IMR-90 (cell line): ENCODE measurements around the gene TBC1D9. TPM values are rescaled to one million over a fixed set of nuclear protein-coding genes. Genes with fewer than 3 reads are reported as not detected.

Experiments used
- ATAC-seq: fragments of 200-7000 bp; cut with Tn5 transposase; 2 replicates; pipeline ENCODE4 v1.9.1; 2020; ENCODE audit warnings: low read depth, mild to moderate bottlenecking, moderate library complexity
- BruUV-seq: library from RNA; stranded (reverse); fragments of 400-500 nt; replicated peaks from 2 replicates; lab custom pipeline; 2021; lab: Mats Ljungman, UMichigan
- CTCF ChIA-PET: fragments of 300-600 bp; formaldehyde crosslinking; extraction: SDS; loops from one replicate; lab custom pipeline; 2021; ENCODE audit warnings: antibody characterized with exemption; lab: Yijun Ruan, JAX
- POLR2A ChIA-PET: fragments of 300-600 bp; sonication (Branson Sonifier 250); formaldehyde crosslinking; loops from one replicate; lab custom pipeline; 2022; ENCODE audit warnings: antibody characterized with exemption; ENCODE audit not compliant: unreplicated experiment; lab: Charles Lee
- DNase-seq: peaks from one replicate; pipeline ENCODE4 v3.0.0; 2013
- H2AFZ ChIP-seq: replicated peaks from 2 replicates; pipeline ENCODE3; 2013; ENCODE audit warnings: low read length, mild to moderate bottlenecking; ENCODE audit not compliant: poor library complexity
- H2AK5ac ChIP-seq: 2 replicates; pipeline ENCODE4 v1.6.1; 2013; ENCODE audit warnings: low read depth, low read length, inconsistent platforms
- H2AK9ac ChIP-seq: replicated peaks from 2 replicates; pipeline ENCODE3; 2013; ENCODE audit warnings: mild to moderate bottlenecking, low read depth, low read length, moderate library complexity; ENCODE audit not compliant: poor library complexity
- H2BK120ac ChIP-seq: 2 replicates; pipeline ENCODE4 v1.6.1; 2013; ENCODE audit warnings: low read depth, low read length, inconsistent platforms
- H2BK15ac ChIP-seq: 3 replicates; pipeline ENCODE4 v1.6.1; 2013; ENCODE audit warnings: low read depth, low read length, inconsistent platforms
- H2BK20ac ChIP-seq: 2 replicates; pipeline ENCODE4 v1.6.1; 2013; ENCODE audit warnings: low read depth, mild to moderate bottlenecking, inconsistent platforms, low read length, moderate library complexity
- H2BK5ac ChIP-seq: 2 replicates; pipeline ENCODE4 v1.6.1; 2013; ENCODE audit warnings: mild to moderate bottlenecking, low read depth, low read length, inconsistent platforms; ENCODE audit not compliant: poor library complexity, severe bottlenecking
- H3K14ac ChIP-seq: replicated peaks from 2 replicates; pipeline ENCODE4 v1.6.1; 2013; ENCODE audit warnings: low read depth, low read length, inconsistent platforms
- H3K18ac ChIP-seq: 2 replicates; pipeline ENCODE4 v1.6.1; 2013; ENCODE audit warnings: low read depth, low read length, control low read depth
- H3K23ac ChIP-seq: 2 replicates; pipeline ENCODE4 v1.6.1; 2013; ENCODE audit warnings: low read depth, low read length, inconsistent platforms
- H3K27ac ChIP-seq: 2 replicates; pipeline ENCODE4 v1.5.1; 2013; ENCODE audit warnings: mild to moderate bottlenecking, control low read depth, low read length; ENCODE audit not compliant: insufficient read depth
- H3K27me3 ChIP-seq: 2 replicates; pipeline ENCODE4 v1.6.1; 2013; ENCODE audit warnings: low read length; ENCODE audit not compliant: control insufficient read depth, insufficient read depth
- H3K36me3 ChIP-seq: 2 replicates; pipeline ENCODE4 v1.6.1; 2013; ENCODE audit warnings: low read length, mixed read lengths; ENCODE audit not compliant: control insufficient read depth, insufficient read depth
- H3K4ac ChIP-seq: 2 replicates; pipeline ENCODE4 v1.6.1; 2013; ENCODE audit warnings: low read depth, low read length, inconsistent platforms
- H3K4me1 ChIP-seq: 2 replicates; pipeline ENCODE4 v1.6.1; 2013; ENCODE audit warnings: low read length, mixed read lengths; ENCODE audit not compliant: control insufficient read depth, insufficient read depth
- H3K4me2 ChIP-seq: 2 replicates; pipeline ENCODE4 v1.6.1; 2013; ENCODE audit warnings: low read depth, mild to moderate bottlenecking, control low read depth, low read length, moderate library complexity
- H3K4me3 ChIP-seq: 2 replicates; pipeline ENCODE4 v1.5.1; 2013; ENCODE audit warnings: low read depth, mild to moderate bottlenecking, control low read depth, low read length, moderate library complexity; ENCODE audit not compliant: insufficient read depth
- H3K56ac ChIP-seq: 2 replicates; pipeline ENCODE4 v1.6.1; 2013; ENCODE audit warnings: low read length, inconsistent platforms; ENCODE audit not compliant: insufficient read depth; ENCODE audit errors: extremely low read depth
- H3K79me1 ChIP-seq, 2 experiments: 2 replicates each; pipeline ENCODE4 v1.6.1; 2013; ENCODE audit warnings: low read length in 2 of 2, inconsistent platforms in 1 of 2, low read depth in 1 of 2
- H3K9ac ChIP-seq: 2 replicates; pipeline ENCODE4 v1.6.1; 2013; ENCODE audit warnings: low read depth, low read length, control low read depth
- H3K9me1 ChIP-seq: 2 replicates; pipeline ENCODE4 v1.6.1; 2013; ENCODE audit warnings: low read length, inconsistent platforms; ENCODE audit not compliant: insufficient read depth
- H3K9me3 ChIP-seq: 2 replicates; pipeline ENCODE4 v1.6.1; 2013; ENCODE audit warnings: low read length; ENCODE audit not compliant: control insufficient read depth, insufficient read depth
- H4K20me1 ChIP-seq: 2 replicates; pipeline ENCODE4 v1.6.1; 2013; ENCODE audit warnings: low read length, inconsistent platforms; ENCODE audit not compliant: insufficient read depth
- H4K5ac ChIP-seq: 2 replicates; pipeline ENCODE4 v1.6.1; 2013; ENCODE audit warnings: mild to moderate bottlenecking, low read depth, low read length, control low read depth
- H4K8ac ChIP-seq, 2 experiments: 2 replicates each; pipeline ENCODE4 v1.6.1; 2013; ENCODE audit warnings: low read depth in 2 of 2, low read length in 2 of 2, control low read depth in 1 of 2, inconsistent platforms in 1 of 2
- H4K91ac ChIP-seq: 2 replicates; pipeline ENCODE4 v1.6.1; 2013; ENCODE audit warnings: low read depth, low read length, inconsistent platforms; ENCODE audit not compliant: insufficient read depth
- BHLHE40 ChIP-seq: fragments of 150-350 bp; IDR thresholded peaks from 2 replicates; pipeline ENCODE4 v1.6.1; 2016; ENCODE audit warnings: mild to moderate bottlenecking, low read depth, low read length
- CTCF ChIP-seq: conservative IDR thresholded peaks from 2 replicates; pipeline ENCODE4 v1.5.1; 2012; ENCODE audit warnings: mild to moderate bottlenecking, low read depth, low read length, improper control_type of control experiment
- ELK1 ChIP-seq: fragments of 150-350 bp; IDR thresholded peaks from 2 replicates; pipeline ENCODE4 v1.6.1; 2016; ENCODE audit warnings: low read depth, mild to moderate bottlenecking, low read length, moderate library complexity, borderline replicate concordance
- FOS ChIP-seq: fragments of 150-350 bp; IDR thresholded peaks from 2 replicates; pipeline ENCODE4 v1.6.1; 2016; ENCODE audit warnings: low read depth, low read length
- MAFK ChIP-seq: IDR thresholded peaks from 2 replicates; pipeline ENCODE4 v1.6.1; 2012; ENCODE audit warnings: low read depth, low read length, improper control_type of control experiment
- MAZ ChIP-seq: IDR thresholded peaks from 2 replicates; pipeline ENCODE4 v1.6.1; 2012; ENCODE audit warnings: low read depth, mild to moderate bottlenecking, low read length, improper control_type of control experiment, moderate library complexity, borderline replicate concordance
- USF2 ChIP-seq: fragments of 150-350 bp; IDR thresholded peaks from 2 replicates; pipeline ENCODE4 v1.6.1; 2017; ENCODE audit warnings: mild to moderate bottlenecking, antibody characterized with exemption, low read length, low read depth
- WGBS, 2 experiments: methylation state at CpG; one replicate each; pipeline versions ENCODE4 v1.1.5 to v1.1.7; 2013; ENCODE audit warnings: missing lambda C conversion rate in 2 of 2; ENCODE audit not compliant: insufficient read length in 1 of 2; ENCODE audit errors: extremely low coverage in 2 of 2; 5-methylcytosine and 5-hydroxymethylcytosine counted together
- dilution Hi-C: fragments of 300-500 bp; cut with HindIII; formaldehyde crosslinking; loops from one replicate; pipeline ENCODE4 v1.14.3; 2018; ENCODE audit warnings: low sequenced_read_pairs; ENCODE audit not compliant: unreplicated experiment
- in situ Hi-C: fragments of 300-500 bp; cut with MboI; formaldehyde crosslinking; loops from 3 replicates; pipeline ENCODE4 v1.14.3; 2019; ENCODE audit warnings: low sequenced_read_pairs, inconsistent platforms, mixed read lengths
- intact Hi-C: fragments of 100-400 bp; cut with micrococcal nuclease; formaldehyde crosslinking; loops from 2 replicates; pipeline ENCODE4 v1.10.0; 2022
- polyA plus RNA-seq, 3 experiments: library from polyadenylated mRNA; depleted of rRNA; stranded (reverse); fragments of >200 nt; gene quantifications; 2 replicates each; pipeline ENCODE4 v1.2.3, GENCODE V29; 2012; ENCODE audit warnings: low replicate concordance in 1 of 3
- total RNA-seq: library from RNA; depleted of rRNA; stranded (reverse); fragments of >200 nt; gene quantifications from 2 replicates; pipeline ENCODE4 v1.2.3, GENCODE V29; 2012

Gene TBC1D9
- total and polyA plus RNA-seq, 2 of the 4 experiments (the other 2 are of a cell fraction), result 11.7 to 15.2 TPM

- no TSS peak for BruUV-seq
- no peak overlapping the region for H3K4me2 ChIP-seq
- H4K91ac ChIP-seq, result no peak overlapping the region
- no peaks in the 10 kb centered on the region for H3K36me3 ChIP-seq
- no peaks in the 10 kb centered on the region for H3K79me1 ChIP-seq
- intact Hi-C loops (no loop called here), dilution Hi-C loops (no loop called here), in situ Hi-C loops (no loop called here)
- POLR2A ChIA-PET, result no interaction called here
- no peak overlapping the region for H2BK15ac ChIP-seq
- no peak overlapping the region for H2AK5ac ChIP-seq
- H3K9me1 ChIP-seq, result no peaks in the 10 kb centered on the region
- H4K20me1 ChIP-seq, result no peaks in the 10 kb centered on the region
- no peak overlapping the region for H3K18ac ChIP-seq
- H2AFZ ChIP-seq, result no peak overlapping the region
- H2BK120ac ChIP-seq, result no peak overlapping the region
- WGBS, 2 experiments, result 86% methylated on average over 1 of the region's 3 CpGs; no CpG with 5 or more reads in 1 of the 2 experiments
- H3K4me3 ChIP-seq, result no peak overlapping the region
- ATAC-seq, result no peak
- H4K5ac ChIP-seq, result no peak overlapping the region
- CTCF ChIA-PET, result no interaction called here
- TF ChIP-seq MAFK (no peak), ELK1 (no peak), CTCF (no peak), BHLHE40 (no peak), MAZ (no peak), FOS (no peak), USF2 (no peak)
- H2BK20ac ChIP-seq, result no peak overlapping the region
- no peak overlapping the region for H3K14ac ChIP-seq
- H4K8ac ChIP-seq, result no peak overlapping the region
- H3K23ac ChIP-seq, result no peak overlapping the region
- H3K27me3 ChIP-seq, result peaks cover 11% of the 10 kb centered on the region
- no peak overlapping the region for H3K56ac ChIP-seq
- no peak overlapping the region for H2AK9ac ChIP-seq
- H3K9ac ChIP-seq, result no peak overlapping the region
- no peaks in the 10 kb centered on the region for H3K4me1 ChIP-seq
- no peak overlapping the region for H3K27ac ChIP-seq
- no peak for DNase-seq
- no peak overlapping the region for H3K4ac ChIP-seq
- H2BK5ac ChIP-seq, result no peak overlapping the region
- no peaks in the 10 kb centered on the region for H3K9me3 ChIP-seq
Measured at GRCh38 chr4:140762202-140762601, 6.0 kb upstream of the TBC1D9 start.
